Cardiac septum (tissue), 1 donor: ENCODE measurements around the gene RSL24D1. TPM values are rescaled to one million over a fixed set of nuclear protein-coding genes. Genes with fewer than 3 reads are reported as not detected.

Experiments
- total RNA-seq: library from RNA; stranded (reverse); fragmentation: NEBNext Ultra II Directional; extraction: Animal tissue kit (Norgen Biotek cat#: 25700); gene quantifications from one replicate; pipeline ENCODE4 v1.2.1, GENCODE V29; 2021
- donor health status: DM: no; HTN: no; CAD: no.

Gene RSL24D1
- total RNA-seq, 1 donor from 2014 or later: 38.4 TPM

Other genes starting within 250 kb of the RSL24D1 start
- 7.1 TPM for gene RAB27A, start 92.9 kb upstream of the RSL24D1 start, total RNA-seq
- 7.4 TPM for gene PIGBOS1, start 122.2 kb upstream of the RSL24D1 start, total RNA-seq
- gene PIGB, start 122.3 kb upstream of the RSL24D1 start, total RNA-seq: 4.7 TPM
- gene CCPG1, start 211.4 kb upstream of the RSL24D1 start, total RNA-seq: 83.3 TPM
- 3.2 TPM for gene PIERCE2, start 211.6 kb upstream of the RSL24D1 start, total RNA-seq